Endothelial cell of umbilical vein (primary cell): ENCODE data around the gene OR2AE1.

Source experiments
- EZH2 ChIP-seq: IDR thresholded peaks from 2 replicates; pipeline ENCODE4 v1.6.1; 2012; ENCODE audit warnings: borderline replicate concordance, low read depth, mild to moderate bottlenecking, moderate library complexity, low read length, inconsistent platforms; ENCODE audit not compliant: severe bottlenecking
- JUN ChIP-seq: IDR thresholded peaks from 2 replicates; pipeline ENCODE4 v1.6.1; 2011; ENCODE audit warnings: borderline replicate concordance, low read depth; ENCODE audit not compliant: insufficient read length, insufficient read depth
- MAX ChIP-seq: IDR thresholded peaks from 2 replicates; pipeline ENCODE4 v1.6.1; 2011; ENCODE audit not compliant: insufficient read depth, insufficient read length
- POLR2A ChIP-seq: IDR thresholded peaks from 2 replicates; pipeline ENCODE4 v1.6.1; 2012; ENCODE audit warnings: low read depth, mild to moderate bottlenecking, control low read depth, low read length
- POLR2AphosphoS5 ChIP-seq: IDR thresholded peaks from 2 replicates; pipeline ENCODE4 v1.6.1; 2012; ENCODE audit warnings: low read depth, mild to moderate bottlenecking, control low read depth, low read length, moderate library complexity; ENCODE audit not compliant: insufficient read depth
- TF ChIP-seq, protein P1 (sequence below), 2 donors: IDR thresholded peaks; 1 replicate in 1 of 2; 2 replicates in 1 of 2; pipeline ENCODE4 v1.5.1; 2011; ENCODE audit warnings: low read length in 2 of 2, mild to moderate bottlenecking in 2 of 2, moderate library complexity in 2 of 2, control low read depth in 1 of 2, inconsistent platforms in 1 of 2, low read depth in 1 of 2; ENCODE audit not compliant: insufficient read depth in 1 of 2; ENCODE audit errors: extremely low read depth in 1 of 2

DNA sequence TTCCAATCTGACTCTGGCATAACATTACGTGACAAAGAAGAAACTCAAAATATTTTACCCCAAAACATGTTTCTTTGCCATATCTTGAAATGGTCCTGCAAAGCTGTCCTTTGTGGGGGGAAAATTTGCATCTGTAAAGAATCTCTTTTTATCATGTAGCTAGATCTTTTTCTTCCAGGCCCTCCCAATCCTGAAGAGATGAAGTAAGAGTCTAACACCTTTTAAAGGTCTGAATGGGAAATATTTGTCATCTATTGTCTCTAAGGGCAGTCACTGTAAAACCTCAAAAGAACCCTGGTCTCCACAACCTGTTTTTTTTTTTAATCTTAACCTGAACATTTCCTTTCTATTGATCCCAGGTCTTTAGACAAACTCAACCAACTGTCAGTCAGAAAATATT, 8.6 kb downstream of the OR2AE1 start:
- TF ChIP-seq MAX (no peak), POLR2AphosphoS5 (no peak), POLR2A (no peak), JUN (no peak), EZH2 (no peak)
- TF ChIP-seq, protein P1, sequence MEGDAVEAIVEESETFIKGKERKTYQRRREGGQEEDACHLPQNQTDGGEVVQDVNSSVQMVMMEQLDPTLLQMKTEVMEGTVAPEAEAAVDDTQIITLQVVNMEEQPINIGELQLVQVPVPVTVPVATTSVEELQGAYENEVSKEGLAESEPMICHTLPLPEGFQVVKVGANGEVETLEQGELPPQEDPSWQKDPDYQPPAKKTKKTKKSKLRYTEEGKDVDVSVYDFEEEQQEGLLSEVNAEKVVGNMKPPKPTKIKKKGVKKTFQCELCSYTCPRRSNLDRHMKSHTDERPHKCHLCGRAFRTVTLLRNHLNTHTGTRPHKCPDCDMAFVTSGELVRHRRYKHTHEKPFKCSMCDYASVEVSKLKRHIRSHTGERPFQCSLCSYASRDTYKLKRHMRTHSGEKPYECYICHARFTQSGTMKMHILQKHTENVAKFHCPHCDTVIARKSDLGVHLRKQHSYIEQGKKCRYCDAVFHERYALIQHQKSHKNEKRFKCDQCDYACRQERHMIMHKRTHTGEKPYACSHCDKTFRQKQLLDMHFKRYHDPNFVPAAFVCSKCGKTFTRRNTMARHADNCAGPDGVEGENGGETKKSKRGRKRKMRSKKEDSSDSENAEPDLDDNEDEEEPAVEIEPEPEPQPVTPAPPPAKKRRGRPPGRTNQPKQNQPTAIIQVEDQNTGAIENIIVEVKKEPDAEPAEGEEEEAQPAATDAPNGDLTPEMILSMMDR (IDR thresholded peaks at IDR 0.05; ENCODE audit: extremely low read depth in 1 of 2, insufficient read depth in 1 of 2, low read depth in 1 of 2, low read length in 2 of 2) = no peak
